Endodermal cell (in vitro differentiated cells): ENCODE data around the gene KCTD3. TPM values are rescaled to one million over a fixed set of nuclear protein-coding genes. Genes with fewer than 3 reads are reported as not detected.

Source experiments
- DNase-seq: peaks from one replicate; pipeline ENCODE4 v3.0.0-alpha.2; 2017
- H3K27ac ChIP-seq: 2 replicates; pipeline ENCODE4 v1.5.1; 2013; ENCODE audit warnings: mild to moderate bottlenecking, low read depth, low read length, moderate library complexity
- H3K27me3 ChIP-seq: 2 replicates; pipeline ENCODE4 v1.6.1; 2013; ENCODE audit warnings: mild to moderate bottlenecking, low read length, moderate library complexity; ENCODE audit not compliant: insufficient read depth, control insufficient read depth, poor library complexity, severe bottlenecking
- H3K36me3 ChIP-seq: 2 replicates; pipeline ENCODE4 v1.7.0; 2013; ENCODE audit warnings: mild to moderate bottlenecking, low read length, moderate library complexity; ENCODE audit not compliant: control insufficient read depth, insufficient read depth
- H3K4me1 ChIP-seq: one replicate; pipeline ENCODE4 v1.7.0; 2013; ENCODE audit warnings: low read length; ENCODE audit not compliant: control insufficient read depth, insufficient read depth
- H3K4me3 ChIP-seq: 2 replicates; pipeline ENCODE4 v1.5.1; 2013; ENCODE audit warnings: mild to moderate bottlenecking, low read length, moderate library complexity
- H3K9ac ChIP-seq: 2 replicates; pipeline ENCODE4 v1.6.1; 2013; ENCODE audit warnings: mild to moderate bottlenecking, low read length, moderate library complexity; ENCODE audit not compliant: poor library complexity, severe bottlenecking; ENCODE audit errors: extremely low read depth
- H3K9me3 ChIP-seq: 2 replicates; pipeline ENCODE4 v1.6.1; 2013; ENCODE audit warnings: mild to moderate bottlenecking, low read length, moderate library complexity; ENCODE audit not compliant: control insufficient read depth
- H3K27ac Mint-ChIP-seq: 2 replicates; pipeline ENCODE4 v1.8.0; 2020; ENCODE audit warnings: mixed read lengths
- H3K27me3 Mint-ChIP-seq: 2 replicates; pipeline ENCODE4 v1.8.0; 2021; ENCODE audit warnings: mild to moderate bottlenecking, mixed read lengths; ENCODE audit not compliant: insufficient read depth
- H3K36me3 Mint-ChIP-seq: 2 replicates; pipeline ENCODE4 v1.8.0; 2020; ENCODE audit warnings: low read depth, mixed read lengths
- H3K4me1 Mint-ChIP-seq: 2 replicates; pipeline ENCODE4 v1.8.0; 2020; ENCODE audit warnings: mixed read lengths
- H3K4me3 Mint-ChIP-seq: 2 replicates; pipeline ENCODE4 v1.8.0; 2020; ENCODE audit warnings: mild to moderate bottlenecking, moderate library complexity, mixed read lengths
- H3K9me3 Mint-ChIP-seq: 2 replicates; pipeline ENCODE4 v1.8.0; 2020; ENCODE audit warnings: mild to moderate bottlenecking, mixed read lengths
- WGBS, 2 experiments: methylation state at CpG; one replicate each; pipeline versions ENCODE4 v1.1.5 to v1.1.7; 2013; ENCODE audit warnings: missing lambda C conversion rate in 2 of 2, mixed read lengths in 1 of 2; ENCODE audit not compliant: insufficient coverage in 1 of 2, insufficient read length in 1 of 2; 5-methylcytosine and 5-hydroxymethylcytosine counted together
- total RNA-seq, 2 donors: library from RNA; stranded (reverse); fragmentation: NEBNext Ultra II Directional in 1 of 2; extraction: Animal tissue kit (Norgen Biotek cat#: 25700) in 1 of 2; gene quantifications; 2 replicates in 1 of 2; 3 replicates in 1 of 2; pipeline ENCODE4 v1.2.1, GENCODE V29; 2021
- TF ChIP-seq, protein P1 (sequence below): fragments of 200-600 bp; sonication (generic); conservative IDR thresholded peaks from 2 replicates; pipeline ENCODE4 v1.5.0; 2021; ENCODE audit warnings: antibody characterized with exemption, mild to moderate bottlenecking

Gene KCTD3
- total RNA-seq, 2 donors from 2014 or later = 42.2 to 46.5 TPM

DNA sequence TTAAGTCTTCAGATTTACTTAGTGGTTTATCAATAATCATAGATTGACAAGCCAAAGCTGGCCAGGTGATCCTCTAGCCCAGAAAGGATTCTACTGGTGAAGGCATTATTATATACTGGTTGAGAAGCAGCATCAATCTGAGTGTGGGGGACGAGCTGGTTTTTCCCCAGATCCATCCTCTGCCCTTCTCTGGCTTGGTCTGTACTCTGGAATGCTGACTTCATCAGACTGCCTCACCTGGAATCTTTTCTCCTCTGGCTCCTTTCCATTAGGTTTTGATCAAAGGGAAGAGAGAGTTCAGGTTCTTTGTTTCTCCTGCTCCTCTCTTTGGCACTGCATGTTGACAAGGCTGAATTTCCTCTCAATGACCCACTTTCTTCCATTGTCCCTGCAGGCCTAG lies 93.9 kb downstream of the KCTD3 start:
- Histone ChIP-seq H3K36me3 (no peaks in the 10 kb centered on the region), H3K9me3 (no peaks in the 10 kb centered on the region), H3K9ac (no peak overlapping the region), H3K4me1 (no peaks in the 10 kb centered on the region), H3K4me3 (no peak overlapping the region), H3K27ac (no peak overlapping the region), H3K27me3 (no peaks in the 10 kb centered on the region)
- no peak overlapping the region for H3K27ac Mint-ChIP-seq
- no peak for DNase-seq
- H3K36me3 Mint-ChIP-seq = no peaks in the 10 kb centered on the region
- H3K4me3 Mint-ChIP-seq = no peak overlapping the region
- WGBS, 2 experiments = 100% methylated on average over 1 of the region's 1 CpG
- H3K4me1 Mint-ChIP-seq = peaks cover 7% of the 10 kb centered on the region
- no peaks in the 10 kb centered on the region for H3K27me3 Mint-ChIP-seq
- TF ChIP-seq, protein P1, sequence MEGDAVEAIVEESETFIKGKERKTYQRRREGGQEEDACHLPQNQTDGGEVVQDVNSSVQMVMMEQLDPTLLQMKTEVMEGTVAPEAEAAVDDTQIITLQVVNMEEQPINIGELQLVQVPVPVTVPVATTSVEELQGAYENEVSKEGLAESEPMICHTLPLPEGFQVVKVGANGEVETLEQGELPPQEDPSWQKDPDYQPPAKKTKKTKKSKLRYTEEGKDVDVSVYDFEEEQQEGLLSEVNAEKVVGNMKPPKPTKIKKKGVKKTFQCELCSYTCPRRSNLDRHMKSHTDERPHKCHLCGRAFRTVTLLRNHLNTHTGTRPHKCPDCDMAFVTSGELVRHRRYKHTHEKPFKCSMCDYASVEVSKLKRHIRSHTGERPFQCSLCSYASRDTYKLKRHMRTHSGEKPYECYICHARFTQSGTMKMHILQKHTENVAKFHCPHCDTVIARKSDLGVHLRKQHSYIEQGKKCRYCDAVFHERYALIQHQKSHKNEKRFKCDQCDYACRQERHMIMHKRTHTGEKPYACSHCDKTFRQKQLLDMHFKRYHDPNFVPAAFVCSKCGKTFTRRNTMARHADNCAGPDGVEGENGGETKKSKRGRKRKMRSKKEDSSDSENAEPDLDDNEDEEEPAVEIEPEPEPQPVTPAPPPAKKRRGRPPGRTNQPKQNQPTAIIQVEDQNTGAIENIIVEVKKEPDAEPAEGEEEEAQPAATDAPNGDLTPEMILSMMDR = no peak
- no peaks in the 10 kb centered on the region for H3K9me3 Mint-ChIP-seq

DNA sequence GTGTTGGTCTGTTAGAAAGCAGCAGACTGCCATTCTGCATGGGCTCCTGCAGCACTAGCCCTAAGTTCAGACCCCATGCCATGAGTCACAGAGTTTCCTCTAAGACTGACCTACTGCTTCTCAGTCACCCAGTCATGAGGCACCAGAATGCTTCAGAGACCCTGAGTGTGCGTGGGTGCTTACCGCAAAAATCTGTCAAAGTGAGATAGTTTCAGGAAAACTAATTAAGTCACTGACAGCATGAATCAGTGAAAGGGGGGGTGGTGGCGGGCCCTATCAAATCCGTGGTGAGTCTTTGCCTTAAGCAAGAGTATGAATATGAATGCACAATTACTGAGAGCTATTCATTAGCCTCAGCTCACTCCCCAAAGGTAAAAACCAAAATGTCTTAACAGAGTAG lies 98.1 kb downstream of the KCTD3 start:
- Histone ChIP-seq H3K9ac (no peak overlapping the region), H3K4me1 (no peaks in the 10 kb centered on the region), H3K27me3 (no peaks in the 10 kb centered on the region), H3K27ac (no peak overlapping the region), H3K36me3 (no peaks in the 10 kb centered on the region), H3K4me3 (no peak overlapping the region), H3K9me3 (no peaks in the 10 kb centered on the region)
- Mint-ChIP-seq H3K9me3 (no peaks in the 10 kb centered on the region), H3K27ac (no peak overlapping the region), H3K4me1 (peaks cover 20% of the 10 kb centered on the region), H3K27me3 (no peaks in the 10 kb centered on the region), H3K36me3 (no peaks in the 10 kb centered on the region), H3K4me3 (no peak overlapping the region)
- 80 to 94% methylated on average over 2 to 4 of the region's 4 CpGs for WGBS, 2 experiments
- TF ChIP-seq, protein P1 = no peak
- no peak for DNase-seq

DNA sequence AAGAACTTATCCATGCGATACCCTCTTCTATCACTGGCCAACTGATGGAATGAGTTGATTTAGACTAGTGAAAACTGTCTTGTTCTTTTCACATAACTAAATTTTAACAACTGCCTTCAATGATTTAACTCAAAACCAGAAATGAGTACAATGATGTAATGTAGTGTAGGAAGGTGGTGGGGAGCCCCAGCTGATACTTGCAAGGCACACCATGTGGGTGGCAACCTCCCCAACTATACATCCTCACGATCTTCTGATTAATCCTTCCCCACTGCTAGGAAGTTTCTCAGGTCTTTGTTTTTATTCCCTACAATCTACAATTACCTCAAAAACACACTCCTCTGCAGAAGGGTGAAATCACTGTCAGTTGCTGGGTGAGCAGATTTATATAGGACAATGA lies 100.7 kb downstream of the KCTD3 start:
- H3K4me1 ChIP-seq = no peaks in the 10 kb centered on the region
- WGBS, 2 experiments = 95% methylated on average over 2 of the region's 2 CpGs; no CpG with 5 or more reads in 1 of the 2 experiments
- no peak for DNase-seq
- no peak overlapping the region for H3K27ac Mint-ChIP-seq
- H3K4me3 ChIP-seq = no peak overlapping the region
- H3K4me1 Mint-ChIP-seq = peaks cover 24% of the 10 kb centered on the region
- no peak overlapping the region for H3K27ac ChIP-seq
- H3K9me3 Mint-ChIP-seq = no peaks in the 10 kb centered on the region
- H3K36me3 ChIP-seq = no peaks in the 10 kb centered on the region
- H3K36me3 Mint-ChIP-seq = no peaks in the 10 kb centered on the region
- H3K27me3 Mint-ChIP-seq = no peaks in the 10 kb centered on the region
- H3K9me3 ChIP-seq = no peaks in the 10 kb centered on the region
- H3K9ac ChIP-seq = no peak overlapping the region
- H3K27me3 ChIP-seq = no peaks in the 10 kb centered on the region
- TF ChIP-seq, protein P1 = no peak
- H3K4me3 Mint-ChIP-seq = no peak overlapping the region
